ENCODE data around the gene ANO7.

DNA sequence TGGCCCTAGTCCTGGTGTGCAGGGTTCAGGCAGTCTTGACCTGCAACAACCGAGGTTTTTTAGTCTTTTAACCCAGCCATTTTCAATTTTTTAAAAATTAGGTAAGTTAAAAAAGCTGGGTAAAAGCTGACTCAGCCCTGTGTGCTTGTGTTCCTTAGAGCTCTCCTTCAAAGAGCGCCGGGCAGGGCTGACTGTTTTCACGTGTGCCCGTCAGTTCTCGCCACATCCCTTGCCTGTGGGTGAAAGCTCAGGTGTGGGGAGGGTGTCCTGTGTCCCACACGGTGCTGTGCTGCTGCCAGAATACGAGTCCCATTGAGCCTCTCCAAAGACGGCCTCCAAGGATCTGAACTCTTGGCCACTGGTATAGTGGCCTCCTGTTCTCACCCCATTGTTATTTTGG lies 5.3 kb upstream of the ANO7 start:
- TF ChIP-seq EZH2 (IDR thresholded peaks at IDR 0.05; ENCODE audit: insufficient read depth, poor library complexity, severe bottlenecking), result no peak
- no peak for TF ChIP-seq EZH2phosphoT487 (IDR thresholded peaks at IDR 0.05; ENCODE audit: insufficient read depth, low read depth)

All from GM23248 (cell line).